Loucy (cell line): ENCODE data around the gene RRAS.

Experiments
- EZH2phosphoT487 ChIP-seq: fragments of 200-600 bp; IDR thresholded peaks from 2 replicates; pipeline ENCODE4 v1.6.1; 2018; ENCODE audit warnings: antibody characterized with exemption, mild to moderate bottlenecking, moderate library complexity, borderline replicate concordance
- TF ChIP-seq, protein P1 (sequence below): fragments of 200-600 bp; sonication (generic); conservative IDR thresholded peaks from 2 replicates; pipeline ENCODE4 v1.5.1; 2014; ENCODE audit warnings: mild to moderate bottlenecking, antibody characterized with exemption, low read length

DNA sequence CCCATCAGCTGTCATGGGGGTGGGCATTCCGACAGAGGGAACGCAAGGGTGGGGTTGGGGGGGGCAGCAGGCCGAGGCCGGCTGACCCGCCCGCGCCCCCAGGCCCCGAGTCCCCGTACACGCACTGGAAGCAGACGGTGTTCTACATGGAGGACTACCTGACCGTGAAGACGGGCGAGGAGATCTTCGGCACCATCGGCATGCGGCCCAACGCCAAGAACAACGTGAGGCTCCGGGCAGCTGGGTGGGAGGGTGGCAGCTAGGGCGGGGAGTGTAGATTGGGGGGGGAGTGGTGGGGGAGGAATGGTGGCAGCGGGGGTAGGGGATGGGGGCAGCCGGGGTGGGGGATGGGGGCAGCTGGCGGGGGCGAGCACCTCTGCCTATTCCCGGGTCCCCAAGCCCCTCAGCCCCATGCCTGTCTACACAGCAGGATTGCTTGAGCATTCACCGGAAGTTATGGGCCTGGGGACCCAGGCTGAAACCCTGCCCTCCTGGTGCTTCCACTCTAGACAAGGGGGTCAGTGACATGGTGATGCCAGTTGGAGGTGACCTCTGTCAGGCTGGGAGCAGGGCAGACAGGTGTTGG is 46.7 kb upstream of the RRAS start:
- TF ChIP-seq, protein P1, sequence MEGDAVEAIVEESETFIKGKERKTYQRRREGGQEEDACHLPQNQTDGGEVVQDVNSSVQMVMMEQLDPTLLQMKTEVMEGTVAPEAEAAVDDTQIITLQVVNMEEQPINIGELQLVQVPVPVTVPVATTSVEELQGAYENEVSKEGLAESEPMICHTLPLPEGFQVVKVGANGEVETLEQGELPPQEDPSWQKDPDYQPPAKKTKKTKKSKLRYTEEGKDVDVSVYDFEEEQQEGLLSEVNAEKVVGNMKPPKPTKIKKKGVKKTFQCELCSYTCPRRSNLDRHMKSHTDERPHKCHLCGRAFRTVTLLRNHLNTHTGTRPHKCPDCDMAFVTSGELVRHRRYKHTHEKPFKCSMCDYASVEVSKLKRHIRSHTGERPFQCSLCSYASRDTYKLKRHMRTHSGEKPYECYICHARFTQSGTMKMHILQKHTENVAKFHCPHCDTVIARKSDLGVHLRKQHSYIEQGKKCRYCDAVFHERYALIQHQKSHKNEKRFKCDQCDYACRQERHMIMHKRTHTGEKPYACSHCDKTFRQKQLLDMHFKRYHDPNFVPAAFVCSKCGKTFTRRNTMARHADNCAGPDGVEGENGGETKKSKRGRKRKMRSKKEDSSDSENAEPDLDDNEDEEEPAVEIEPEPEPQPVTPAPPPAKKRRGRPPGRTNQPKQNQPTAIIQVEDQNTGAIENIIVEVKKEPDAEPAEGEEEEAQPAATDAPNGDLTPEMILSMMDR: no peak
- no peak for TF ChIP-seq EZH2phosphoT487
